Measurements from ENCODE around the gene USP53. TPM values are rescaled to one million over a fixed set of nuclear protein-coding genes. Genes with fewer than 3 reads are reported as not detected.

The USP53 gene
- total and polyA plus RNA-seq, 9 of the 15 experiments (the other 6 are each of a cell fraction or from before 2014, with no cell fraction given) = 2.9 to 9.6 (median 8.3) TPM

- Histone ChIP-seq H3K4me3 (no peak overlapping the region), H3K9me1 (ENCODE audit: control insufficient read depth, insufficient read depth, low read length) (no peaks in the 10 kb centered on the region), H3K4me1 (replicated peaks in 1 of 2; ENCODE audit: control insufficient read depth in 2 of 2, insufficient read depth in 2 of 2, low read length in 2 of 2) (peaks cover 0 to 9% of the 10 kb centered on the region in 2 experiments; a peak in 2 of 5 replicates), H3K4me2 (ENCODE audit: insufficient read depth, low read length) (no peak overlapping the region), H3K27me3 (ENCODE audit: control insufficient read depth in 2 of 2, insufficient read depth in 2 of 2, low read length in 2 of 2) (no peaks in the 10 kb centered on the region), H4K20me1 (replicated peaks; ENCODE audit: control insufficient read depth, insufficient read depth, low read length) (no peaks in the 10 kb centered on the region), H3K9me3 (replicated peaks; ENCODE audit: control insufficient read depth, insufficient read depth, low read depth, low read length) (no peaks in the 10 kb centered on the region), H3K79me2 (ENCODE audit: control insufficient read depth, insufficient read depth, low read length) (peaks cover 6% of the 10 kb centered on the region; the same call in 2 of the 3 replicates), H3K36me3 (ENCODE audit: control insufficient read depth, insufficient read depth, low read length) (no peaks in the 10 kb centered on the region), H3K9ac (ENCODE audit: insufficient read depth in 1 of 2, low read depth in 2 of 2, low read length in 2 of 2) (no peak overlapping the region), H3K27ac (ENCODE audit: extremely low read depth, low read depth, low read length) (peak overlapping the region; percentile 63; the same call in 1 of the 3 replicates), H2AFZ (ENCODE audit: low read depth, low read length) (no peak overlapping the region)
- POLR2A ChIA-PET = no interaction called here
- DNase-seq (ENCODE audit: extremely low read depth in 1 of 4, low spot score in 3 of 4) (no peak), FAIRE-seq (no peak), ATAC-seq (no peak)
- no TSS peak for BruUV-seq (replicated peaks)
- TF ChIP-seq ZNF395 (CRISPR knock-in tag; IDR thresholded peaks at IDR 0.05) = 0 out of 2 replicates have a peak, but pooled peaks have one; percentile 18
- TF ChIP-seq ZBTB5 (IDR thresholded peaks at IDR 0.05) = 0 out of 2 replicates have a peak, but pooled peaks have one; percentile 17
- TF ChIP-seq PURB (CRISPR knock-in tag; IDR thresholded peaks at IDR 0.05; ENCODE audit: low read depth) = no peak
- intact Hi-C loops (cut with micrococcal nuclease) = no loop called here
- CTCF ChIA-PET (ENCODE audit: low intra/inter-chr PET ratio) = no interaction called here
- in situ Hi-C loops (cut with MboI) = no loop called here
Measured at GRCh38 chr4:119233191-119233590, 20.7 kb downstream of the USP53 start.
